Fibroblast of lung (primary cell): Measurements from ENCODE around the gene SPNS3.

Source experiments
- CTCF ChIP-seq, 2 donors: IDR thresholded peaks in 1 of 2; conservative IDR thresholded peaks in 1 of 2; 1 replicate in 1 of 2; 2 replicates in 1 of 2; pipeline ENCODE4 v1.5.1; 2011 to 2012; ENCODE audit warnings: low read length in 2 of 2, control low read depth in 1 of 2, inconsistent platforms in 1 of 2, low read depth in 1 of 2, mild to moderate bottlenecking in 1 of 2
- EZH2 ChIP-seq: IDR thresholded peaks from 2 replicates; pipeline ENCODE4 v1.5.1; 2012; ENCODE audit warnings: low read length, control low read depth, mild to moderate bottlenecking; ENCODE audit errors: missing control alignments

- TF ChIP-seq EZH2, result no peak
- no peak for TF ChIP-seq CTCF (conservative IDR thresholded peaks at IDR 0.05 in 1 of 2, IDR thresholded peaks at IDR 0.05 in 1 of 2; ENCODE audit: low read depth in 1 of 2, low read length in 2 of 2)
Measured at GRCh38 chr17:4510618-4510941, 76.8 kb downstream of the SPNS3 start.
